NCI-H146 (cell line): ENCODE measurements around the gene EDN1.

ENCODE experiments used
- DNase-seq: peaks from one replicate; lab custom pipeline; 2025; lab: John Stamatoyannopoulos, UW

EDN1 gene

GRCh38 chr6:12270551-12271230 lies 19.5 kb upstream of the EDN1 start:
- no peak for DNase-seq

GRCh38 chr6:12271594-12271993 lies 18.6 kb upstream of the EDN1 start:
- no peak for DNase-seq

GRCh38 chr6:12271997-12272396 lies 18.2 kb upstream of the EDN1 start:
- DNase-seq: no peak

- no peak for DNase-seq
Measured at GRCh38 chr6:12275107-12275506, 15.1 kb upstream of the EDN1 start.

DNA sequence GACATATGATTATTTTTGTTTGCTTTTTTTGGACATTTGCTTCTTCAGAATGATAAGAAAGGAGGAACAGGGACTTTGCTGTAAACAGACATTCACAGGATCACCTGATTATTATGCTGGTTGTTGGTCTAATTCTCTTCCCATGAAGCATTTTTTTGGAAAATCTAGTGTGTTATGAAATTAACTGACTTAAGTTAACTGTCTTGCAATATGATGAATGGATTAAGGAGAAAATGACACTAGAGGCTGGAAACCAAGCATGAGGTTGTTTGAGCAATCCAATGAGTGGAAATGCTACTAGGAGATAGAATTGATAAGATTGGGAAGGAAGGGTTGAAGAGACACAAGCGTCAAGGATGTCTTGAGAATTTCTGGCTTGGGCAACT lies 13.2 kb upstream of the EDN1 start:
- DNase-seq: no peak

- no peak for DNase-seq
Measured at GRCh38 chr6:12277386-12277785, 12.8 kb upstream of the EDN1 start.

DNA sequence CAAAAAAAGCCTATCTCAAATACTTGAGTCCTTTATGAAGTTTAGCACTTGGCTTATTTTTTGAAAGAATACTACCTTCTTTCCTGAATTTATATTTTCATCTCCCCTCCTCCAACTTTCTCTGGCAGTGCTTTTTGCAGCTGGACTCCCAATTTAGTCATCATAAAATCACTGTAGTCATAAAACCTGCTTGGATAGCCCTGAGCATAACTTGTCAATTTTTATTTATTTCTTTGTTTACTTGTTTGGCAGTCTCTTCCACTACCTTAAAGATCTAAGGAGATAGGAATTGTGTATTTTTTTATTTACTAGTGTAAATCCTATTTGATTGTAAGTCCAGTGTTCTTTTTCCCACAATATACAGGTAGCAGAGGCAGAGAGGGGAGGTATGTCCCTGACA lies 11.2 kb upstream of the EDN1 start:
- no peak for DNase-seq

DNA sequence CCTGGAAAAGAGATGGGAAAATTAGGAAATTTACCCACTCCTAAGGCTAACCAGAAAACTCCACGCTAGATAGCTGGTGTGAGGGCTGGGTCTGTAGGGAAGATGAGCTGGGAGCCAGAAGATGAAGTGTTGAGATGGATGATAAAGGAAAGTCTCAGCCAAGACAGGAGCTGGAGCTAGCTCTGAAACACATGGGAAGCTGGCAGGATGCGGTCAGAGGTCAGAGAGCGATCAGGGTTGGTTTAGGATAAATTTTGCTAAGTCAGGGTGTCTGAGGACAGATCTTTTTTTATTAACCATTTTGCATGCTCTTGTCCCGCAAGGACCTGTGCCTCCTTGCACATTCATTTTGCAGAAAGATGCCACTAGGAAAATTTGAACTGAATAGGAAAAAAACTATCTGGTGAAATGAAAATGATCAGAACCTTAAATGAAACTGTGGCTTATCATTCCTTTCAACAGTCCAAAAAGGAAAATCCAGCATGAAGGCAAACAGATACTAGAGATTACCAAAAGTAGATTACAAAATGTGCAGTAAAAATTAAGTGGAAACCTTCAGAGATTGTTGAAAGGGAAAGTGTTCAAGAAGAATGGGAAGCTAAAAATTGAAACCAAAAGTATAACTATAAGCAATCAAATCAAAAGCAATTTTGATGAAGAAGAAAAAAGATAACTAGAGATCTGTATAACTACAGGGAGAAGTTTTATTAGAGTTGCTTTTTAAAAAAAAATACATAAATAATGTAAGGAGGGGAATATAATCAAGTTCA lies 10.7 kb upstream of the EDN1 start:
- DNase-seq: no peak

DNA sequence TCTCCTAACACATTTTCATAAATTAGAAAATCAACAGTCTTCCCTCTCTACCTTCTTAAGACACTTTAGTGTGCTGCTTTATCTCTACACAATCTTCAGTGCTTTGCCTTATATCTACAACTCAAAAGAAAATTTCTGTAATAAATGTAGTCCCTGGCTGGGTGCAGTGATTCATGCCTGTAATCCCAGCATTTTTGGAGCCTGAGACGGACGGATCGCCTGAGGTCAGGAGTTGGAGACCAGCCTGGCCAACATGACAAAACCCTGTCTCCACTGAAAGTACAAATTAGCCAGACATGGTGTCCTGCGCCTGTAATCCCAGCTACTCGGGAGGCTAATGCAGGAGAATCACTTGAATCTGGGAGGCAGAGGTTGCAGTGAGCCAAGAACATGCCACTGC lies 9.7 kb upstream of the EDN1 start:
- DNase-seq: no peak

DNA sequence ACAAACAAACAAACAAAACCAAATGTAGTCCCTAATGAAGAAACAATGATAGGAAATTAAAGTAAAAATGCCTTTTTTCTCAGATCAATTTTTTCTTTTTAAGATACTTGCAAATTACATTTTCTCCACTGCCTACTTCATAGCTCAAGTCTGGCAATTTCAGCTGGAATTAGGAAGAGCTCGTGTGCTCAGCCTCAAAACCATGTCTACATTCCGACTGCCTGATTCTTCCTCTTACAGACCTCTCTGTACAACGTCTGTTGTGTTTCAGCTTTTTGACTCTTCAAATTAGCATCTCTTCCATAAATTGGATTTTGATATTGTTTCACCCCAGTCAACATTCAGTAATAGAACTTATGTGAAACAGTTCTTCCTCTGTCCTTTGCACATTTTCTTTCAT lies 9.3 kb upstream of the EDN1 start:
- no peak for DNase-seq

- DNase-seq: no peak
Measured at GRCh38 chr6:12283904-12284303, 6.3 kb upstream of the EDN1 start.

DNA sequence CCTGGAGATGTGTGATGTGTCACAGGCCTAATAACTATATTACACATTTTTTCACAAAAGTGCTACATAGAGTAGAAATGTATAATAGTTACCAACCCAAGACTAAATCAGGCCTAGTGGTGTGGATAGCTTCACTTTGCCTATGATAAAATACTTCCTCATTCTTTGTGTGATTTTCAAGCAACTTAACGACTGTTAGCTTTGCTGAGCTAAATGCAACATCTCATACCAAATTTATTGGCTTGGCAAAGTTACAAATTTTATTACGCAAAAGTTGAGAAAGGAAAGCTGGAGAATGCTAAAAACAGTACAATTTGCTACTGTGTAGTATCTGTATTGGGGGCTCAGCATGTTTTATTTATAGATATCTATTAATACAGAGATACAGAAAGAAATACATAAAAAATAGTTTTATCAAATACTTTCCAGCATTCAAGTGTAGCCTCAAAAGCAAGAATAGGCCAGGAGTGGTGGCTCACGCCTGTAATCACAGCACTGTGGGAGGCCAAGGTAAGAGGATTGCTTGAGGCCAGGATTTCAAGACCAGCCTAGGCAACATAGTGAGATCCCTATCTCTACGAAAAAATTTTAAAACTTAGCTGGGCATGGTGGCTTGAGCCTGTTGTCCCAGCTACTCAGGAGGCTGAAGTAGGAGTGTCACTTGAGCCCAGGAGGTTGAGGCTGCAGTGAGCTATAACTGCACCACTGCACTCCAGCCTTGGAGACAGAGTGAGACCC lies 3.6 kb upstream of the EDN1 start:
- DNase-seq: no peak

- DNase-seq: no peak
Measured at GRCh38 chr6:12288211-12288618, 1.9 kb upstream of the EDN1 start.

GRCh38 chr6:12288914-12289313 lies 1.2 kb upstream of the EDN1 start:
- no peak for DNase-seq

- peak; percentile 8 for DNase-seq
Measured at GRCh38 chr6:12289365-12289919, 719 bp upstream of the EDN1 start.

DNA sequence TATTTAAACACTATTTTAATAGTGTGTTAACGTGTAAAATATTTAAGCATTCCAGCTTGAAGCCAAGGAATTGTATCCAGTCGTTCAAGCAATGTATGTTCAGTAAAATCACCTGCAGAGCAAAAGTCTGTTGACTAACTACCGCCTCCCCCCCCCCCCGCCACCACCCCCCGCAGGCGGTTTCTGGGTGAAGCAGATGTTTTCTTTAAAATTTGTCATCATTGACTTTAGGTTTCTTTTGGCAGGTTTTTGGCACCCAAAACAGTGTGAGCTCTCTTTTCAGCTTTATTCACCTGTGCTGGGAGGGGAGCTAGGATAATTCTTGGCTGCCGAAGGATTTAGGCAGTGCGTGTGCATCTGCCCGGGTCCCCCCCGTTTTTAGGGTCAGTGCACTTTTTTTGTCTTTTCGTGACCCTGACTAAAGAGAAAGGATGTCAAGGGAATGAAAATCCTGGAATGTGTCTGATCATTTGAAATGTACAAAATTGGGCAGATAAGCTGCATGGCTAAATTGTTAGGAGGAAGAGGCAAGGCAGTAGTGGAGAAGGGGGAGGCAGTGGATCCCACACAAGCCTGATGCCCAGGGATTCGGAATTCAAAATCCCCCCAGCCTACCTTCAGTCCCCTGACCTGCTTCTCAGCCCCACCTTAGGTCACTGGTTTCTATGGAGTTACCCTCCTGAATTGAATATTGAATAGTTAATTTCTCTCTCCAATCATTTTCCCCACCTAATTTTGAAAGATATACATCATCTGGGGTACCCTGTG lies 1.1 kb downstream of the EDN1 start:
- DNase-seq: no peak

- DNase-seq: no peak
Measured at GRCh38 chr6:12291839-12292604, 1.9 kb downstream of the EDN1 start.

- no peak for DNase-seq
Measured at GRCh38 chr6:12293235-12293930, 3.2 kb downstream of the EDN1 start.

GRCh38 chr6:12293931-12294807 lies 4.0 kb downstream of the EDN1 start:
- no peak for DNase-seq
